Tibial artery (tissue), 4 donors: ENCODE data around the gene ANKFY1.
"Not testable (repeated sequence)": the region's sequence is repeated elsewhere in the genome, so short reads cannot be mapped to it uniquely, and the experiment has no call there.

Source experiments
- DNase-seq, 2 donors: peaks; one replicate each; pipeline ENCODE4 v3.0.0-alpha.2; 2019
- H3K27ac ChIP-seq, 2 donors: fragments of 200-600 bp; sonication (generic) in 1 of 2; 1 replicate in 1 of 2; 2 replicates in 1 of 2; pipeline ENCODE4 v1.5.1; 2018 to 2019; ENCODE audit warnings: mild to moderate bottlenecking in 1 of 2
- H3K27me3 ChIP-seq, 2 donors: fragments of 200-600 bp; sonication (generic) in 1 of 2; one replicate each; pipeline versions ENCODE4 v1.5.1 to v1.6.0; 2016 to 2019
- H3K36me3 ChIP-seq, 3 donors: fragments of 200-600 bp; sonication (generic) in 2 of 3; one replicate each; pipeline ENCODE4 v1.5.1; 2016 to 2019; ENCODE audit warnings: mild to moderate bottlenecking in 2 of 3
- H3K4me1 ChIP-seq, 4 donors: fragments of 200-600 bp; sonication (generic) in 2 of 4; 1 replicate in 3 of 4; 2 replicates in 1 of 4; pipeline ENCODE4 v1.5.1; 2016 to 2019
- H3K4me3 ChIP-seq, 2 donors: fragments of 200-600 bp; sonication (generic) in 1 of 2; 1 replicate in 1 of 2; 2 replicates in 1 of 2; pipeline ENCODE4 v1.5.1; 2018 to 2019; ENCODE audit warnings: mild to moderate bottlenecking in 2 of 2
- H3K9me3 ChIP-seq, 3 donors: fragments of 200-600 bp; sonication (generic) in 1 of 3; one replicate each; pipeline ENCODE4 v1.5.1; 2016 to 2019
- CTCF ChIP-seq, 2 experiments: fragments of 200-600 bp in 1 of 2; fragments of 450-650 bp in 1 of 2; IDR thresholded peaks; one replicate each; pipeline ENCODE4 v1.5.1; 2017 to 2019; ENCODE audit warnings: antibody characterized with exemption in 2 of 2, mild to moderate bottlenecking in 1 of 2, moderate library complexity in 1 of 2
- intact Hi-C: fragments of 100-400 bp; cut with DNase I; formaldehyde crosslinking; loops from one replicate; pipeline ENCODE4 v1.15.0; 2023; ENCODE audit warnings: low total_unique reads

ANKFY1 gene

GRCh38 chr17:4198995-4199394, 64.8 kb downstream of the ANKFY1 start:
- Histone ChIP-seq H3K27ac (peak overlapping the region in 1 of 2 donors; percentile 29), H3K27me3 (no peaks in the 10 kb centered on the region), H3K4me3 (no peak overlapping the region), H3K4me1 (peaks cover 0 to 37% (median 6%) of the 10 kb centered on the region in 4 donors), H3K9me3 (no peaks in the 10 kb centered on the region), H3K36me3 (peaks cover 10 to 34% (median 21%) of the 10 kb centered on the region in 3 donors)
- TF ChIP-seq CTCF (IDR thresholded peaks at IDR 0.05): no peak
- intact Hi-C loops: no loop called here
- DNase-seq: no peak

GRCh38 chr17:4195306-4195705, 68.5 kb downstream of the ANKFY1 start:
- peak overlapping the region; percentile 39 to 57 for H3K27ac ChIP-seq
- no peaks in the 10 kb centered on the region for H3K27me3 ChIP-seq
- intact Hi-C loops: no loop called here
- peaks cover 10 to 49% (median 21%) of the 10 kb centered on the region in 3 donors for H3K36me3 ChIP-seq
- no peak overlapping the region for H3K4me3 ChIP-seq
- no peak for TF ChIP-seq CTCF (IDR thresholded peaks at IDR 0.05)
- no peak for DNase-seq
- peaks cover 0 to 38% (median 5%) of the 10 kb centered on the region in 4 donors for H3K4me1 ChIP-seq
- H3K9me3 ChIP-seq: no peaks in the 10 kb centered on the region

GRCh38 chr17:4194796-4195195, 69.0 kb downstream of the ANKFY1 start:
- H3K27ac ChIP-seq: peak overlapping the region; percentile 39 to 57
- intact Hi-C loops: no loop called here

GRCh38 chr17:4190791-4191190, 73.0 kb downstream of the ANKFY1 start:
- DNase-seq, H3K9me3 ChIP-seq, H3K4me3 ChIP-seq, intact Hi-C loops, H3K27me3 ChIP-seq: not testable (repeated sequence)
- Histone ChIP-seq H3K4me1 (peaks cover 0 to 30% (median 7%) of the 10 kb centered on the region in 4 donors), H3K36me3 (peaks cover 20 to 69% (median 38%) of the 10 kb centered on the region in 3 donors), H3K27ac (peak overlapping the region; percentile 73 to 84)

More at GRCh38 chr17:4194796-4195195, 69.0 kb downstream of the ANKFY1 start:
- Histone ChIP-seq H3K27me3 (no peaks in the 10 kb centered on the region), H3K36me3 (peaks cover 10 to 53% (median 21%) of the 10 kb centered on the region in 3 donors), H3K4me1 (peaks cover 0 to 43% (median 7%) of the 10 kb centered on the region in 4 donors), H3K4me3 (no peak overlapping the region), H3K9me3 (no peaks in the 10 kb centered on the region)
- no peak for DNase-seq
- TF ChIP-seq CTCF (IDR thresholded peaks at IDR 0.05): no peak

GRCh38 chr17:4189280-4189679, 74.5 kb downstream of the ANKFY1 start:
- Histone ChIP-seq H3K27ac (peak overlapping the region; percentile 73 to 84), H3K4me1 (peaks cover 0 to 17% (median 5%) of the 10 kb centered on the region in 4 donors), H3K4me3 (no peak overlapping the region), H3K36me3 (peaks cover 23 to 67% (median 43%) of the 10 kb centered on the region in 3 donors), H3K9me3 (no peaks in the 10 kb centered on the region), H3K27me3 (no peaks in the 10 kb centered on the region)
- no peak for DNase-seq
- intact Hi-C loops: no loop called here
- TF ChIP-seq CTCF (IDR thresholded peaks at IDR 0.05): no peak

- Histone ChIP-seq H3K4me1 (peaks cover 0 to 17% (median 5%) of the 10 kb centered on the region in 4 donors), H3K36me3 (peaks cover 35 to 68% (median 52%) of the 10 kb centered on the region in 3 donors), H3K27ac (peak overlapping the region in 1 of 2 donors; percentile 26), H3K9me3 (no peaks in the 10 kb centered on the region), H3K27me3 (no peaks in the 10 kb centered on the region), H3K4me3 (no peak overlapping the region)
- no peak for DNase-seq
- intact Hi-C loops: no loop called here
- no peak for TF ChIP-seq CTCF (IDR thresholded peaks at IDR 0.05)
Observed at GRCh38 chr17:4188076-4188475, 75.7 kb downstream of the ANKFY1 start.
